ENCODE data around the gene MTUS2.

The MTUS2 gene

DNA sequence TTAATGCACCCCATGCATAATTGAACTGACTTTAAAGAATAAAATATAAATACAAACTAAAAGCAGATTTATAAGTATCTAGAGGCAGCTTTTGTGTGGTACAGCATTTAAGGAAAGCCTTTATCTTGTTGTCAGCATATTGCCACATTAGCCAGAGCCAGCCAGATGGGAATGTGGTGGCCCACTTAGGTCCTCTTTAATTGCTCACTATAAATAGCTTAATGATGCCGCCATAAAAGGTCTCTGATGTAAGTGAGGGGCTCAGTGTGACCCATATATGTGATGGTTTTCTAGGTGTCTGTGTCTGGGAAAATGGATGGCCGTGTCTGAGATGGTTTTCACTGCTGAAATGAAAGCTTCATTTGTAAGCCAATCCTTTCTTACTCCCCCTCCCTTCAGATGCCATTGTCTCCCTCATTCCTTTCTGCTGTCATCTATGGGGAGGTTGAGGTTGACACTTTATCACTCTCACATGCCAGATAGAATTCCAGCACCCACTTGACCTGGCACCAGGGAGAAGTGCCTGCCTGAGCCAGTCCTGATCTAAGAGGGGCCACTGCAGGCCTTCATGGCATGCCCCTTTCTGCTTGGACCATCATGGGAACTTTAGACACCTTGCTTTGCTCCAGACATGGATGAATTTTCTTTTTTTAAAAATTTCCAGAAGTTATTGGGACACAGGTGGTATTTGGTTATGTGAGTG lies 135.3 kb downstream of the MTUS2 start:
- H3K27me3 ChIP-seq (ENCODE audit: insufficient read depth, insufficient read length), result no peaks in the 10 kb centered on the region
- no peaks in the 10 kb centered on the region for H3K4me1 ChIP-seq (ENCODE audit: insufficient read depth, insufficient read length)
- no peaks in the 10 kb centered on the region for H3K9me3 ChIP-seq (ENCODE audit: insufficient read depth, low read length)
- no peak overlapping the region for H3K4me3 ChIP-seq (ENCODE audit: insufficient read length, low read depth)
- DNase-seq (ENCODE audit: low read depth, low spot score), result no peak
- H3K9ac ChIP-seq (ENCODE audit: insufficient read length, low read depth), result no peak overlapping the region
- no peaks in the 10 kb centered on the region for H3K36me3 ChIP-seq (ENCODE audit: insufficient read depth, insufficient read length, low read length)
- TF ChIP-seq SUZ12 (IDR thresholded peaks at IDR 0.05; ENCODE audit: extremely low read depth, insufficient read depth, insufficient read length) (no peak), YY1 (IDR thresholded peaks at IDR 0.05; ENCODE audit: insufficient read depth, insufficient read length) (no peak), ZNF274 (IDR thresholded peaks at IDR 0.05; ENCODE audit: low read depth, low read length) (no peak)

DNA sequence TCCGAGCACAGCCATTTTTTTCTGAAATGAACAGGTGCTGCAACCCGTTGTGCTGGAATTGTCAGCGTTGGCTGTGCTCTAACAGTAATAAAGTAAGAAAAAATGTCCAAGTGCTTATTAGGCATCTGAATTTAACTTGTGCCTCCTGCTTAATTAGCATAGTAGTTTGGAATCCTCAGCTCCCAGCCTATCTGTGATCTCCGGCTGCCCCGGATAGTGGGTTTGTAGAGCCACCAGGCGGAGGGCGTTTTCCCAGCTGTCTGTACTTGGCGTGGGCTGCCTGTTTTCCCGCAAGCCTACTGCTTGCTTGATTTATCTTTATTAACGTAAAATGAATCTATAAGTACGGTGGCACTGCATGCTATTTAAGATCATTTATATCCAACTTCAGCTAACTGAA lies 137.9 kb downstream of the MTUS2 start:
- H3K9ac ChIP-seq (ENCODE audit: insufficient read length, low read depth), result no peak overlapping the region
- no peaks in the 10 kb centered on the region for H3K36me3 ChIP-seq (ENCODE audit: insufficient read depth, insufficient read length, low read length)
- H3K4me3 ChIP-seq (ENCODE audit: insufficient read length, low read depth), result no peak overlapping the region
- no peaks in the 10 kb centered on the region for H3K9me3 ChIP-seq (ENCODE audit: insufficient read depth, low read length)
- no peak for TF ChIP-seq SUZ12 (IDR thresholded peaks at IDR 0.05; ENCODE audit: extremely low read depth, insufficient read depth, insufficient read length)
- H3K27me3 ChIP-seq (ENCODE audit: insufficient read depth, insufficient read length), result no peaks in the 10 kb centered on the region
- no peak for DNase-seq (ENCODE audit: low read depth, low spot score)
- H3K4me1 ChIP-seq (ENCODE audit: insufficient read depth, insufficient read length), result no peaks in the 10 kb centered on the region

DNA sequence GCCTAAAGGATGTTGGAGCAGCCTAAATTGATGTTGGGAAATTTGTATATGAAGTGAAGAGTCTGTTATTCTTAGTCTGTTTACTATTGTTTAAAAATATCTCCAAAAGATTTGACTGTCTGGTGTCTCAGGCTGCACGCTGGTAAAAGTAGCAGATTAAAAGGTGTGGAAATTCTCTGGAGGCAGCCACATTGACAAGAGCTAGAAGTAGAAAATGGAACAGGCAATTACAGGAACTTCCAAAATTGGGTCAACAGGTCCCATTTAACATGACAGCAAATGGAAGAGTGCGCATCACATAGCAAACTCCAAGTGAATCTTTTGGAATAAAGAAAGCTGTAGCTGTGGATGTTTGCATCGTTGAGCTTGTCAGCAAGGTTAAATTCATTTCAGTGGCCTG lies 138.3 kb downstream of the MTUS2 start:
- Histone ChIP-seq H3K4me1 (ENCODE audit: insufficient read depth, insufficient read length) (no peaks in the 10 kb centered on the region), H3K27me3 (ENCODE audit: insufficient read depth, insufficient read length) (no peaks in the 10 kb centered on the region), H3K9me3 (ENCODE audit: insufficient read depth, low read length) (no peaks in the 10 kb centered on the region), H3K4me3 (ENCODE audit: insufficient read length, low read depth) (no peak overlapping the region), H3K9ac (ENCODE audit: insufficient read length, low read depth) (no peak overlapping the region), H3K36me3 (ENCODE audit: insufficient read depth, insufficient read length, low read length) (no peaks in the 10 kb centered on the region)
- DNase-seq (ENCODE audit: low read depth, low spot score), result no peak
- TF ChIP-seq YY1 (IDR thresholded peaks at IDR 0.05; ENCODE audit: insufficient read depth, insufficient read length) (no peak), SUZ12 (IDR thresholded peaks at IDR 0.05; ENCODE audit: extremely low read depth, insufficient read depth, insufficient read length) (no peak), ZNF274 (IDR thresholded peaks at IDR 0.05; ENCODE audit: low read depth, low read length) (no peak)

DNA sequence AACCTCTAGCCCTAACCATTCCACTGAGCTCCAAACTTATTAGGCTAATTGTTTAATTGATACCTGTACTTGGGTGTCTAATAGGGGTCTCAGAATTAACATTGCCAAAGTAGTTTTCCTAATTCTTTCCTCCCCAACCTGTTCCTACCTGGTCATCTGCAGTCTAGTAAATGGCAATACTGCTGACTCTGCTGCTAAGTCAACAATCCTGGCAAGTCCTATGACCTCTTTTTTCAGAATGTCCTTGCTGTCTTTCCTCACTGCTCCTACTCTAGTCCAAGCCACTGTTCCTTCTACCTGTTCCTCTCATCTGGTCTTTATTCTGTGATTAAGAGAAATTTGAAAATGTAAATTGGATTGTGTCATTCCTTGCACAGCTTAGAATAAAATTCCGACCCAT lies 143.9 kb downstream of the MTUS2 start:
- H3K36me3 ChIP-seq (ENCODE audit: insufficient read depth, insufficient read length, low read length), result no peaks in the 10 kb centered on the region
- no peak overlapping the region for H3K9ac ChIP-seq (ENCODE audit: insufficient read length, low read depth)
- no peaks in the 10 kb centered on the region for H3K9me3 ChIP-seq (ENCODE audit: insufficient read depth, low read length)
- DNase-seq (ENCODE audit: low read depth, low spot score), result no peak
- H3K4me1 ChIP-seq (ENCODE audit: insufficient read depth, insufficient read length), result no peaks in the 10 kb centered on the region
- H3K4me3 ChIP-seq (ENCODE audit: insufficient read length, low read depth), result no peak overlapping the region
- no peak for TF ChIP-seq YY1 (IDR thresholded peaks at IDR 0.05; ENCODE audit: insufficient read depth, insufficient read length)
- TF ChIP-seq SUZ12 (IDR thresholded peaks at IDR 0.05; ENCODE audit: extremely low read depth, insufficient read depth, insufficient read length), result no peak
- no peak for TF ChIP-seq ZNF274 (IDR thresholded peaks at IDR 0.05; ENCODE audit: low read depth, low read length)
- no peaks in the 10 kb centered on the region for H3K27me3 ChIP-seq (ENCODE audit: insufficient read depth, insufficient read length)

GRCh38 chr13:28964803-28965202 lies 144.7 kb downstream of the MTUS2 start:
- Histone ChIP-seq H3K36me3 (ENCODE audit: insufficient read depth, insufficient read length, low read length) (no peaks in the 10 kb centered on the region), H3K9ac (ENCODE audit: insufficient read length, low read depth) (no peak overlapping the region), H3K9me3 (ENCODE audit: insufficient read depth, low read length) (no peaks in the 10 kb centered on the region), H3K4me1 (ENCODE audit: insufficient read depth, insufficient read length) (no peaks in the 10 kb centered on the region), H3K27me3 (ENCODE audit: insufficient read depth, insufficient read length) (no peaks in the 10 kb centered on the region), H3K4me3 (ENCODE audit: insufficient read length, low read depth) (no peak overlapping the region)
- no peak for TF ChIP-seq YY1 (IDR thresholded peaks at IDR 0.05; ENCODE audit: insufficient read depth, insufficient read length)
- no peak for TF ChIP-seq SUZ12 (IDR thresholded peaks at IDR 0.05; ENCODE audit: extremely low read depth, insufficient read depth, insufficient read length)
- TF ChIP-seq ZNF274 (IDR thresholded peaks at IDR 0.05; ENCODE audit: low read depth, low read length), result no peak
- no peak for DNase-seq (ENCODE audit: low read depth, low spot score)

- Histone ChIP-seq H3K4me1 (ENCODE audit: insufficient read depth, insufficient read length) (no peaks in the 10 kb centered on the region), H3K9ac (ENCODE audit: insufficient read length, low read depth) (no peak overlapping the region), H3K27me3 (ENCODE audit: insufficient read depth, insufficient read length) (no peaks in the 10 kb centered on the region), H3K36me3 (ENCODE audit: insufficient read depth, insufficient read length, low read length) (no peaks in the 10 kb centered on the region), H3K4me3 (ENCODE audit: insufficient read length, low read depth) (no peak overlapping the region), H3K9me3 (ENCODE audit: insufficient read depth, low read length) (no peaks in the 10 kb centered on the region)
- TF ChIP-seq SUZ12 (IDR thresholded peaks at IDR 0.05; ENCODE audit: extremely low read depth, insufficient read depth, insufficient read length) (no peak), ZNF274 (IDR thresholded peaks at IDR 0.05; ENCODE audit: low read depth, low read length) (no peak), YY1 (IDR thresholded peaks at IDR 0.05; ENCODE audit: insufficient read depth, insufficient read length) (no peak)
- no peak for DNase-seq (ENCODE audit: low read depth, low spot score)
These were observed 147.1 kb downstream of the MTUS2 start for GRCh38 chr13:28967029-28967915.

- Histone ChIP-seq H3K36me3 (ENCODE audit: insufficient read depth, insufficient read length, low read length) (no peaks in the 10 kb centered on the region), H3K9me3 (ENCODE audit: insufficient read depth, low read length) (no peaks in the 10 kb centered on the region), H3K4me1 (ENCODE audit: insufficient read depth, insufficient read length) (no peaks in the 10 kb centered on the region), H3K4me3 (ENCODE audit: insufficient read length, low read depth) (no peak overlapping the region), H3K27me3 (ENCODE audit: insufficient read depth, insufficient read length) (no peaks in the 10 kb centered on the region), H3K9ac (ENCODE audit: insufficient read length, low read depth) (no peak overlapping the region)
- DNase-seq (ENCODE audit: low read depth, low spot score), result no peak
- no peak for TF ChIP-seq SUZ12 (IDR thresholded peaks at IDR 0.05; ENCODE audit: extremely low read depth, insufficient read depth, insufficient read length)
- no peak for TF ChIP-seq YY1 (IDR thresholded peaks at IDR 0.05; ENCODE audit: insufficient read depth, insufficient read length)
- no peak for TF ChIP-seq ZNF274 (IDR thresholded peaks at IDR 0.05; ENCODE audit: low read depth, low read length)
These were observed 156.1 kb downstream of the MTUS2 start for GRCh38 chr13:28976195-28976594.
